ENCODE results near the gene RNF144A.

GRCh38 chr2:6911721-6912120, 5.5 kb upstream of the RNF144A start:
- TF ChIP-seq, protein P1, sequence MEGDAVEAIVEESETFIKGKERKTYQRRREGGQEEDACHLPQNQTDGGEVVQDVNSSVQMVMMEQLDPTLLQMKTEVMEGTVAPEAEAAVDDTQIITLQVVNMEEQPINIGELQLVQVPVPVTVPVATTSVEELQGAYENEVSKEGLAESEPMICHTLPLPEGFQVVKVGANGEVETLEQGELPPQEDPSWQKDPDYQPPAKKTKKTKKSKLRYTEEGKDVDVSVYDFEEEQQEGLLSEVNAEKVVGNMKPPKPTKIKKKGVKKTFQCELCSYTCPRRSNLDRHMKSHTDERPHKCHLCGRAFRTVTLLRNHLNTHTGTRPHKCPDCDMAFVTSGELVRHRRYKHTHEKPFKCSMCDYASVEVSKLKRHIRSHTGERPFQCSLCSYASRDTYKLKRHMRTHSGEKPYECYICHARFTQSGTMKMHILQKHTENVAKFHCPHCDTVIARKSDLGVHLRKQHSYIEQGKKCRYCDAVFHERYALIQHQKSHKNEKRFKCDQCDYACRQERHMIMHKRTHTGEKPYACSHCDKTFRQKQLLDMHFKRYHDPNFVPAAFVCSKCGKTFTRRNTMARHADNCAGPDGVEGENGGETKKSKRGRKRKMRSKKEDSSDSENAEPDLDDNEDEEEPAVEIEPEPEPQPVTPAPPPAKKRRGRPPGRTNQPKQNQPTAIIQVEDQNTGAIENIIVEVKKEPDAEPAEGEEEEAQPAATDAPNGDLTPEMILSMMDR (conservative IDR thresholded peaks at IDR 0.05 in 1 of 2, IDR thresholded peaks at IDR 0.05 in 1 of 2; ENCODE audit: low read depth in 1 of 2, low read length in 2 of 2) = no peak
- no peak for TF ChIP-seq EZH2 (IDR thresholded peaks at IDR 0.05; ENCODE audit: low read length, missing control alignments)
